Stomach (tissue), 4 donors: Measurements from ENCODE around the gene FGD6.

ENCODE experiments used
- EP300 ChIP-seq: sonication (generic); formaldehyde crosslinking; IDR thresholded peaks from one replicate; pipeline ENCODE4 v1.6.1; 2017; ENCODE audit warnings: antibody characterized with exemption
- POLR2A ChIP-seq, 4 donors: fragments of 450-650 bp; IDR thresholded peaks; one replicate each; pipeline ENCODE4 v1.6.1; 2016; ENCODE audit warnings: antibody characterized with exemption in 4 of 4, control low read depth in 2 of 4, mild to moderate bottlenecking in 1 of 4, moderate library complexity in 1 of 4
- POLR2AphosphoS5 ChIP-seq, 3 donors: sonication (generic); formaldehyde crosslinking; IDR thresholded peaks; one replicate each; pipeline ENCODE4 v1.6.1; 2016; ENCODE audit warnings: antibody characterized with exemption in 3 of 3
- TF ChIP-seq, protein P1 (sequence below), 7 experiments: fragments of 450-650 bp in 4 of 7; fragments of 200-600 bp in 3 of 7; sonication (generic) in 3 of 7; IDR thresholded peaks; one replicate each; pipeline ENCODE4 v1.5.1; 2016 to 2019; ENCODE audit warnings: antibody characterized with exemption in 7 of 7, control low read depth in 2 of 7, mild to moderate bottlenecking in 1 of 7

DNA sequence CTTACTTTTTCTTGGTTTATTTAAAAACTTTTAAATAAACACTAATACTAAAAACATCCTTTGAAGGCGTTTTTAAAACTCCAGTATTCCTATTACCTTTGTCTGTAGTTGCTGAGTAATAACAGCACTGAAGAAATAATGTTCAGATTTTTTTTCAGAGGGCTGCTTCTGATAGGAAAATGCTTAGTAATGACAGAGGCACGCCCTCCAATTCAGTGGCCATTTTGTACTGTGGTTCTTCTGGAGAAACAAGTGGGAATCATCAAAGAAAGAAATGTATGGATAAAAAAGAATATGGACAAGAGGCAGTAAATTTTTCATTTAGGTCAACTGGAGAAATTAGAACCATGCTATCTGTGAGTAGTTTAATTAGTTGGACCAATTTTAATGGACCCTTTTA lies 13.9 kb upstream of the FGD6 start:
- no peak for TF ChIP-seq POLR2AphosphoS5 (IDR thresholded peaks at IDR 0.05)
- TF ChIP-seq, protein P1, sequence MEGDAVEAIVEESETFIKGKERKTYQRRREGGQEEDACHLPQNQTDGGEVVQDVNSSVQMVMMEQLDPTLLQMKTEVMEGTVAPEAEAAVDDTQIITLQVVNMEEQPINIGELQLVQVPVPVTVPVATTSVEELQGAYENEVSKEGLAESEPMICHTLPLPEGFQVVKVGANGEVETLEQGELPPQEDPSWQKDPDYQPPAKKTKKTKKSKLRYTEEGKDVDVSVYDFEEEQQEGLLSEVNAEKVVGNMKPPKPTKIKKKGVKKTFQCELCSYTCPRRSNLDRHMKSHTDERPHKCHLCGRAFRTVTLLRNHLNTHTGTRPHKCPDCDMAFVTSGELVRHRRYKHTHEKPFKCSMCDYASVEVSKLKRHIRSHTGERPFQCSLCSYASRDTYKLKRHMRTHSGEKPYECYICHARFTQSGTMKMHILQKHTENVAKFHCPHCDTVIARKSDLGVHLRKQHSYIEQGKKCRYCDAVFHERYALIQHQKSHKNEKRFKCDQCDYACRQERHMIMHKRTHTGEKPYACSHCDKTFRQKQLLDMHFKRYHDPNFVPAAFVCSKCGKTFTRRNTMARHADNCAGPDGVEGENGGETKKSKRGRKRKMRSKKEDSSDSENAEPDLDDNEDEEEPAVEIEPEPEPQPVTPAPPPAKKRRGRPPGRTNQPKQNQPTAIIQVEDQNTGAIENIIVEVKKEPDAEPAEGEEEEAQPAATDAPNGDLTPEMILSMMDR (IDR thresholded peaks at IDR 0.05): no peak
- no peak for TF ChIP-seq POLR2A (IDR thresholded peaks at IDR 0.05)
- no peak for TF ChIP-seq EP300
